Gastrocnemius medialis (tissue), 4 donors: ENCODE measurements around the gene TEK.

Source experiments
- POLR2A ChIP-seq, 2 donors: fragments of 450-650 bp; IDR thresholded peaks; one replicate each; pipeline ENCODE4 v1.6.1; 2017; ENCODE audit warnings: antibody characterized with exemption in 2 of 2, mild to moderate bottlenecking in 2 of 2, moderate library complexity in 2 of 2
- TF ChIP-seq, protein P1 (sequence below), 5 experiments: fragments of 450-650 bp in 3 of 5; fragments of 200-600 bp in 2 of 5; sonication (generic) in 2 of 5; IDR thresholded peaks in 4 of 5; conservative IDR thresholded peaks in 1 of 5; 1 replicate in 4 of 5; 2 replicates in 1 of 5; pipeline ENCODE4 v1.5.1; 2016 to 2019; ENCODE audit warnings: antibody characterized with exemption in 5 of 5, mild to moderate bottlenecking in 3 of 5, moderate library complexity in 3 of 5

DNA sequence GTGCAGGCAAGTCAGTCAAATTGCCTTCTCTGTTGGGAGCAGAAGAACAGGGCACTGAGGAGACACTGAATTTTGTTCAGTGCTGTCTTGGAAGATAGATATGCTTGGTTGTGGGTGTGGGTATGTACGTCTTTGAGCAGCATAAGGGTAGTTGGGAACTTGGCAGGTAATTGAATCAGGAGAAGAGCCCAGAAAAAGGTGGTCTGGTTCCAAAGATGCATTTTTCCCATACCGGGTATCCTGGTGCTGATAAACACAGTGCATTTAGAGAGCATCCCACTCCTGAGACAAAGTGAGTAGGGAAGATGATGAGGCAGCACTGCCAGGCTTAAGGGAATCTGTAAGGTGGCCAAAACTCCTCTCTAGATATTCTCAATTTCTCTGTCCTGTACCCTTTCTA, 40.6 kb downstream of the TEK start:
- TF ChIP-seq, protein P1, sequence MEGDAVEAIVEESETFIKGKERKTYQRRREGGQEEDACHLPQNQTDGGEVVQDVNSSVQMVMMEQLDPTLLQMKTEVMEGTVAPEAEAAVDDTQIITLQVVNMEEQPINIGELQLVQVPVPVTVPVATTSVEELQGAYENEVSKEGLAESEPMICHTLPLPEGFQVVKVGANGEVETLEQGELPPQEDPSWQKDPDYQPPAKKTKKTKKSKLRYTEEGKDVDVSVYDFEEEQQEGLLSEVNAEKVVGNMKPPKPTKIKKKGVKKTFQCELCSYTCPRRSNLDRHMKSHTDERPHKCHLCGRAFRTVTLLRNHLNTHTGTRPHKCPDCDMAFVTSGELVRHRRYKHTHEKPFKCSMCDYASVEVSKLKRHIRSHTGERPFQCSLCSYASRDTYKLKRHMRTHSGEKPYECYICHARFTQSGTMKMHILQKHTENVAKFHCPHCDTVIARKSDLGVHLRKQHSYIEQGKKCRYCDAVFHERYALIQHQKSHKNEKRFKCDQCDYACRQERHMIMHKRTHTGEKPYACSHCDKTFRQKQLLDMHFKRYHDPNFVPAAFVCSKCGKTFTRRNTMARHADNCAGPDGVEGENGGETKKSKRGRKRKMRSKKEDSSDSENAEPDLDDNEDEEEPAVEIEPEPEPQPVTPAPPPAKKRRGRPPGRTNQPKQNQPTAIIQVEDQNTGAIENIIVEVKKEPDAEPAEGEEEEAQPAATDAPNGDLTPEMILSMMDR (IDR thresholded peaks at IDR 0.05 in 4 of 5, conservative IDR thresholded peaks at IDR 0.05 in 1 of 5) = no peak
- no peak for TF ChIP-seq POLR2A (IDR thresholded peaks at IDR 0.05)
